H1 (cell line): ENCODE results near the gene COL5A1.

ENCODE experiments used
- CTCF ChIP-seq, 3 experiments: IDR thresholded peaks; 1 replicate in 2 of 3; 2 replicates in 1 of 3; pipeline versions ENCODE4 v1.5.1 to v1.6.1; 2011; ENCODE audit warnings: low read length in 3 of 3, mild to moderate bottlenecking in 3 of 3, inconsistent platforms in 2 of 3, low read depth in 1 of 3, moderate library complexity in 1 of 3; ENCODE audit not compliant: insufficient read depth in 1 of 3; ENCODE audit errors: control extremely low read depth in 1 of 3
- GTF2F1 ChIP-seq: IDR thresholded peaks from 2 replicates; pipeline ENCODE4 v1.6.1; 2012; ENCODE audit warnings: low read depth, low read length, improper control_type of control experiment, borderline replicate concordance
- HDAC2 ChIP-seq, 2 experiments: fragments of 300-600 bp in 1 of 2; sonication (generic) in 1 of 2; IDR thresholded peaks; 2 replicates each; pipeline ENCODE4 v1.6.1; 2011 to 2012; ENCODE audit warnings: low read depth in 2 of 2, low read length in 2 of 2, mild to moderate bottlenecking in 2 of 2, moderate library complexity in 2 of 2, borderline replicate concordance in 1 of 2, inconsistent platforms in 1 of 2
- PHF8 ChIP-seq: fragments of 200-600 bp; sonication (generic); conservative IDR thresholded peaks from 2 replicates; pipeline ENCODE4 v1.7.1; 2012; ENCODE audit warnings: low read depth, mild to moderate bottlenecking, inconsistent platforms, low read length, moderate library complexity
- POLR2A ChIP-seq, 2 experiments: IDR thresholded peaks; 1 replicate in 1 of 2; 2 replicates in 1 of 2; pipeline ENCODE4 v1.6.1; 2011; ENCODE audit warnings: low read depth in 2 of 2, low read length in 2 of 2, mild to moderate bottlenecking in 2 of 2; ENCODE audit errors: control extremely low read depth in 1 of 2
- SP2 ChIP-seq: IDR thresholded peaks from 2 replicates; pipeline ENCODE4 v1.6.1; 2012; ENCODE audit warnings: mild to moderate bottlenecking, low read length, inconsistent platforms
- TBP ChIP-seq: IDR thresholded peaks from 2 replicates; pipeline ENCODE4 v1.6.1; 2011; ENCODE audit warnings: low read depth, low read length, improper control_type of control experiment
- TCF12 ChIP-seq: IDR thresholded peaks from 2 replicates; pipeline ENCODE4 v1.6.1; 2011; ENCODE audit warnings: low read depth, mild to moderate bottlenecking, low read length

GRCh38 chr9:134698587-134699342 is 57.2 kb downstream of the COL5A1 start:
- TF ChIP-seq CTCF (IDR thresholded peaks at IDR 0.05; ENCODE audit: control extremely low read depth in 1 of 3, insufficient read depth in 1 of 3, low read depth in 1 of 3, low read length in 3 of 3) (peak in 2 of 3 experiments; percentile 99 to 100; a peak in 3 of 4 replicates), TCF12 (no peak), POLR2A (IDR thresholded peaks at IDR 0.05; ENCODE audit: control extremely low read depth in 1 of 2, low read depth in 2 of 2, low read length in 2 of 2) (no peak), HDAC2 (IDR thresholded peaks at IDR 0.05; ENCODE audit: borderline replicate concordance in 1 of 2, low read depth in 2 of 2, low read length in 2 of 2) (no peak), PHF8 (no peak), GTF2F1 (no peak), SP2 (no peak), TBP (no peak)
